Liver (tissue), 9 donors: Measurements from ENCODE around the gene KDM5C. TPM values are rescaled to one million over a fixed set of nuclear protein-coding genes. Genes with fewer than 3 reads are reported as not detected.

Experiments
- DNase-seq: peaks from one replicate; pipeline ENCODE4 v3.0.0-alpha.2; 2017; ENCODE audit warnings: low spot score
- H3K27ac ChIP-seq, 2 donors: one replicate each; pipeline ENCODE4 v1.7.0; 2013; ENCODE audit warnings: inconsistent platforms in 2 of 2, low read length in 2 of 2, control low read depth in 1 of 2, low read depth in 1 of 2, mild to moderate bottlenecking in 1 of 2
- H3K27me3 ChIP-seq, 4 donors: one replicate each; pipeline versions ENCODE4 v1.6.1 to v1.7.0; 2013; ENCODE audit warnings: low read length in 3 of 4, inconsistent platforms in 1 of 4, mild to moderate bottlenecking in 1 of 4, moderate library complexity in 1 of 4; ENCODE audit not compliant: control insufficient read depth in 4 of 4, insufficient read depth in 4 of 4
- H3K36me3 ChIP-seq, 4 donors: one replicate each; pipeline versions ENCODE4 v1.6.1 to v1.7.0; 2013; ENCODE audit warnings: low read length in 3 of 4, mild to moderate bottlenecking in 3 of 4, low read depth in 1 of 4, moderate library complexity in 1 of 4; ENCODE audit not compliant: control insufficient read depth in 4 of 4, insufficient read depth in 3 of 4
- H3K4me1 ChIP-seq, 4 donors: one replicate each; pipeline versions ENCODE4 v1.6.1 to v1.7.0; 2013; ENCODE audit warnings: low read length in 3 of 4, mild to moderate bottlenecking in 3 of 4, moderate library complexity in 1 of 4; ENCODE audit not compliant: control insufficient read depth in 4 of 4, insufficient read depth in 4 of 4
- H3K4me3 ChIP-seq, 3 donors: one replicate each; pipeline versions ENCODE4 v1.6.1 to v1.7.0; 2013; ENCODE audit warnings: low read length in 3 of 3, control low read depth in 1 of 3, low read depth in 1 of 3, mild to moderate bottlenecking in 1 of 3
- H3K9ac ChIP-seq, 2 donors: one replicate each; pipeline ENCODE4 v1.7.0; 2013; ENCODE audit warnings: low read length in 2 of 2, mild to moderate bottlenecking in 2 of 2, moderate library complexity in 2 of 2, control low read depth in 1 of 2, low read depth in 1 of 2
- H3K9me3 ChIP-seq, 4 donors: one replicate each; pipeline versions ENCODE4 v1.6.1 to v1.7.0; 2013; ENCODE audit warnings: low read length in 3 of 4; ENCODE audit not compliant: control insufficient read depth in 4 of 4
- ATF3 ChIP-seq: IDR thresholded peaks from 2 replicates; pipeline ENCODE4 v1.6.1; 2016; ENCODE audit warnings: antibody characterized with exemption
- CTCF ChIP-seq: fragments of 150-350 bp; IDR thresholded peaks from 2 replicates; pipeline ENCODE4 v1.5.1; 2017; ENCODE audit warnings: improper control_type of control experiment, low read depth, low read length; ENCODE audit not compliant: missing input control
- EGR1 ChIP-seq, 2 donors: IDR thresholded peaks; 2 replicates each; pipeline ENCODE4 v1.6.1; 2016 to 2018; ENCODE audit warnings: antibody characterized with exemption in 2 of 2, low read depth in 2 of 2
- FOXA1 ChIP-seq: IDR thresholded peaks from 2 replicates; pipeline ENCODE4 v1.6.1; 2016; ENCODE audit warnings: antibody characterized with exemption
- FOXA2 ChIP-seq: IDR thresholded peaks from 2 replicates; pipeline ENCODE4 v1.6.1; 2016; ENCODE audit warnings: antibody characterized with exemption
- GABPA ChIP-seq, 2 donors: IDR thresholded peaks in 1 of 2; conservative IDR thresholded peaks in 1 of 2; 2 replicates each; pipeline ENCODE4 v1.6.1; 2016; ENCODE audit warnings: antibody characterized with exemption in 2 of 2, mild to moderate bottlenecking in 1 of 2, moderate library complexity in 1 of 2
- HNF4A ChIP-seq, 2 donors: conservative IDR thresholded peaks; 2 replicates each; pipeline ENCODE4 v1.6.1; 2016; ENCODE audit warnings: antibody characterized with exemption in 2 of 2, mild to moderate bottlenecking in 2 of 2
- HNF4G ChIP-seq: IDR thresholded peaks from 2 replicates; pipeline ENCODE4 v1.6.1; 2016; ENCODE audit warnings: antibody characterized with exemption
- JUND ChIP-seq, 2 donors: IDR thresholded peaks; 2 replicates each; pipeline ENCODE4 v1.6.1; 2016; ENCODE audit warnings: antibody characterized with exemption in 2 of 2
- MAX ChIP-seq: IDR thresholded peaks from 2 replicates; pipeline ENCODE4 v1.6.1; 2016; ENCODE audit warnings: antibody characterized with exemption
- NR2F2 ChIP-seq: IDR thresholded peaks from 2 replicates; pipeline ENCODE4 v1.6.1; 2016; ENCODE audit warnings: antibody characterized with exemption
- RAD21 ChIP-seq, 2 donors: IDR thresholded peaks; 2 replicates each; pipeline ENCODE4 v1.6.1; 2016; ENCODE audit warnings: antibody characterized with exemption in 2 of 2, mild to moderate bottlenecking in 2 of 2
- REST ChIP-seq: IDR thresholded peaks from 2 replicates; pipeline ENCODE4 v1.6.1; 2016; ENCODE audit warnings: antibody characterized with exemption, mild to moderate bottlenecking
- RXRA ChIP-seq, 2 donors: IDR thresholded peaks; 2 replicates each; pipeline ENCODE4 v1.6.1; 2017 to 2018; ENCODE audit warnings: antibody characterized with exemption in 2 of 2, mild to moderate bottlenecking in 1 of 2
- SP1 ChIP-seq: IDR thresholded peaks from 2 replicates; pipeline ENCODE4 v1.6.1; 2018; ENCODE audit warnings: antibody characterized with exemption, mild to moderate bottlenecking
- TAF1 ChIP-seq: conservative IDR thresholded peaks from 2 replicates; pipeline ENCODE4 v1.6.1; 2016; ENCODE audit warnings: antibody characterized with exemption, mild to moderate bottlenecking
- YY1 ChIP-seq: IDR thresholded peaks from 2 replicates; pipeline ENCODE4 v1.6.1; 2016; ENCODE audit warnings: antibody characterized with exemption, mild to moderate bottlenecking
- ZBTB33 ChIP-seq: IDR thresholded peaks from 2 replicates; pipeline ENCODE4 v1.6.1; 2016; ENCODE audit warnings: antibody characterized with exemption
- WGBS: extraction: QIAGEN DNeasy Blood & Tissue Kit; methylation state at CpG from one replicate; pipeline ENCODE4 v1.1.7; 2013; 5-methylcytosine and 5-hydroxymethylcytosine counted together
- polyA plus RNA-seq, 2 donors: library from polyadenylated mRNA; stranded (reverse) in 1 of 2; unstranded in 1 of 2; fragments of 200-250 nt in 1 of 2; fragments of >200 nt in 1 of 2; fragmentation: Nextera tagmentation in 1 of 2; extraction: Ambion mirVana in 1 of 2; gene quantifications; one replicate each; pipeline versions ENCODE4 v1.2.1 to v1.2.3, GENCODE V29; 2013 to 2015
- total RNA-seq, 2 donors: library from RNA; depleted of rRNA; stranded (reverse); fragments of >200 nt; gene quantifications; one replicate each; pipeline ENCODE4 v1.2.3, GENCODE V29; 2014
- donor health status: healthy.
- donor health status: healthy.
- donor health status: healthy.
- donor health status: healthy.
- donor health status: healthy.

Gene KDM5C
- total RNA-seq = 10 to 100 TPM; 39.2 to 74.7 TPM
- 10 to 100 TPM; 14.7 to 14.8 TPM for polyA plus RNA-seq

GRCh38 chrX:53224860-53225797, at the start of gene KDM5C:
KDM5C (minus strand) TSS chrX:53225207; CDS start chrX:53224889, 318 bp downstream.
- under 1% methylated on average over 67 of the region's 67 CpGs for WGBS
- H3K9ac ChIP-seq = peak within 1 kb of the TSS; percentile 94 to 96
- H3K9me3 ChIP-seq = no peaks in the 10 kb centered on the region
- H3K27ac ChIP-seq = peak within 1 kb of the TSS; percentile 90 to 98
- peaks cover 0 to 11% (median 5%) of the 10 kb centered on the region in 4 donors for H3K36me3 ChIP-seq
- peak within 1 kb of the TSS; percentile 87 to 99 (median 88) for H3K4me3 ChIP-seq
- peak; percentile 83 for DNase-seq
- peaks cover 7 to 38% (median 32%) of the 10 kb centered on the region in 4 donors for H3K4me1 ChIP-seq
- no peaks in the 10 kb centered on the region for H3K27me3 ChIP-seq
- TF ChIP-seq TAF1 = peak; percentile 91
- peak in 1 of 2 donors; percentile 79 for TF ChIP-seq GABPA (IDR thresholded peaks at IDR 0.05 in 1 of 2, conservative IDR thresholded peaks at IDR 0.05 in 1 of 2)
- TF ChIP-seq REST = no peak
- TF ChIP-seq CTCF = no peak
- TF ChIP-seq ZBTB33 = peak; percentile 41
- TF ChIP-seq FOXA1 = no peak
- TF ChIP-seq MAX = no peak
- TF ChIP-seq SP1 = peak; percentile 53
- no peak for TF ChIP-seq JUND (IDR thresholded peaks at IDR 0.05)
- peak; percentile 48 to 82 for TF ChIP-seq EGR1 (IDR thresholded peaks at IDR 0.05; ENCODE audit: low read depth in 2 of 2)
- no peak for TF ChIP-seq HNF4G
- TF ChIP-seq RAD21 (IDR thresholded peaks at IDR 0.05) = no peak
- TF ChIP-seq YY1 = peak; percentile 99
- no peak for TF ChIP-seq NR2F2
- TF ChIP-seq RXRA (IDR thresholded peaks at IDR 0.05) = peak in 1 of 2 donors; percentile 15
- peak; percentile 74 for TF ChIP-seq ATF3
- no peak for TF ChIP-seq FOXA2
- no peak for TF ChIP-seq HNF4A (conservative IDR thresholded peaks at IDR 0.05)
